Stimulated activated CD4-positive, alpha-beta T cell treated with anti-CD3 and anti-CD28 coated beads, TNF-alpha, amount 100 ng/mL, for 48 hours (primary cell): ENCODE data around the gene PRPH.

ENCODE experiments used
- DNase-seq, 3 donors: peaks; one replicate each; pipeline ENCODE4 v3.0.0-alpha.2; 2020; ENCODE audit warnings: low read depth in 3 of 3

Gene PRPH

GRCh38 chr12:49346659-49347310 lies 51.8 kb downstream of the PRPH start, which contains the start of gene DNAJC22:
TSS of gene DNAJC22 (plus strand) at chr12:49346888. CDS start at chr12:49348873, 1,985 bp downstream.
- no peak for DNase-seq

- peak; percentile 46 to 72 (median 68) for DNase-seq
Observed at GRCh38 chr12:49347311-49348193, 52.6 kb downstream of the PRPH start.
